ENCODE data around the gene RSRC1.

DNA sequence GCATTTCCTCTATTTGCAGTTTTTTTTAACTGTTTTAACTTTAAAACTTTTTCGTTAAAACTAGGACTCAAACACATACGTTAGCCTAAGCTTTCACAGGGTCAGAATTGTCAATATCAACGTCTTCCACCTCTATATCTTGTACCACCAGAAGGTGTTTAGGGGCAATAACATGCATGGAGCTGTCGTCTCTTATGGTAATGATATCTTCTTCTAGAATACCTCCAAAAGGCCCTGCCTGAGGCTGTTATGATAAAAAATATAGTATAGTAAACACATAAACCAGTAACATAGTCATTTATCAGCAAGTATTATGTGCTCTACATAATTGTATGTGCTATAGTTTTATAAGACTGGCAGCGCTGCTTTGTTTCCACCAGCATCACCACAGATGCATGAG, 384.8 kb downstream of the RSRC1 start:
- no peak for TF ChIP-seq SIN3A (IDR thresholded peaks at IDR 0.05; ENCODE audit: borderline replicate concordance, insufficient read depth, low read depth, low read length)
- TF ChIP-seq, protein P1, sequence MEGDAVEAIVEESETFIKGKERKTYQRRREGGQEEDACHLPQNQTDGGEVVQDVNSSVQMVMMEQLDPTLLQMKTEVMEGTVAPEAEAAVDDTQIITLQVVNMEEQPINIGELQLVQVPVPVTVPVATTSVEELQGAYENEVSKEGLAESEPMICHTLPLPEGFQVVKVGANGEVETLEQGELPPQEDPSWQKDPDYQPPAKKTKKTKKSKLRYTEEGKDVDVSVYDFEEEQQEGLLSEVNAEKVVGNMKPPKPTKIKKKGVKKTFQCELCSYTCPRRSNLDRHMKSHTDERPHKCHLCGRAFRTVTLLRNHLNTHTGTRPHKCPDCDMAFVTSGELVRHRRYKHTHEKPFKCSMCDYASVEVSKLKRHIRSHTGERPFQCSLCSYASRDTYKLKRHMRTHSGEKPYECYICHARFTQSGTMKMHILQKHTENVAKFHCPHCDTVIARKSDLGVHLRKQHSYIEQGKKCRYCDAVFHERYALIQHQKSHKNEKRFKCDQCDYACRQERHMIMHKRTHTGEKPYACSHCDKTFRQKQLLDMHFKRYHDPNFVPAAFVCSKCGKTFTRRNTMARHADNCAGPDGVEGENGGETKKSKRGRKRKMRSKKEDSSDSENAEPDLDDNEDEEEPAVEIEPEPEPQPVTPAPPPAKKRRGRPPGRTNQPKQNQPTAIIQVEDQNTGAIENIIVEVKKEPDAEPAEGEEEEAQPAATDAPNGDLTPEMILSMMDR (IDR thresholded peaks at IDR 0.05) = no peak
- no peak for TF ChIP-seq REST (IDR thresholded peaks at IDR 0.05; ENCODE audit: insufficient read depth in 1 of 2, low read depth in 2 of 2, low read length in 1 of 2)
- TF ChIP-seq POLR2AphosphoS5 (IDR thresholded peaks at IDR 0.05; ENCODE audit: low read depth, low read length) = no peak
- no peak for TF ChIP-seq TCF7L2 (IDR thresholded peaks at IDR 0.05; ENCODE audit: low read depth, low read length)
